GM12872 (cell line): ENCODE results near the gene MAML3.

ENCODE experiments used
- TF ChIP-seq, protein P1 (sequence below): IDR thresholded peaks from 3 replicates; pipeline ENCODE4 v1.5.1; 2011; ENCODE audit warnings: low read depth, mild to moderate bottlenecking, low read length, moderate library complexity; ENCODE audit not compliant: insufficient read depth

The MAML3 gene

GRCh38 chr4:139869810-139870209 is 284.2 kb downstream of the MAML3 start:
- TF ChIP-seq, protein P1, sequence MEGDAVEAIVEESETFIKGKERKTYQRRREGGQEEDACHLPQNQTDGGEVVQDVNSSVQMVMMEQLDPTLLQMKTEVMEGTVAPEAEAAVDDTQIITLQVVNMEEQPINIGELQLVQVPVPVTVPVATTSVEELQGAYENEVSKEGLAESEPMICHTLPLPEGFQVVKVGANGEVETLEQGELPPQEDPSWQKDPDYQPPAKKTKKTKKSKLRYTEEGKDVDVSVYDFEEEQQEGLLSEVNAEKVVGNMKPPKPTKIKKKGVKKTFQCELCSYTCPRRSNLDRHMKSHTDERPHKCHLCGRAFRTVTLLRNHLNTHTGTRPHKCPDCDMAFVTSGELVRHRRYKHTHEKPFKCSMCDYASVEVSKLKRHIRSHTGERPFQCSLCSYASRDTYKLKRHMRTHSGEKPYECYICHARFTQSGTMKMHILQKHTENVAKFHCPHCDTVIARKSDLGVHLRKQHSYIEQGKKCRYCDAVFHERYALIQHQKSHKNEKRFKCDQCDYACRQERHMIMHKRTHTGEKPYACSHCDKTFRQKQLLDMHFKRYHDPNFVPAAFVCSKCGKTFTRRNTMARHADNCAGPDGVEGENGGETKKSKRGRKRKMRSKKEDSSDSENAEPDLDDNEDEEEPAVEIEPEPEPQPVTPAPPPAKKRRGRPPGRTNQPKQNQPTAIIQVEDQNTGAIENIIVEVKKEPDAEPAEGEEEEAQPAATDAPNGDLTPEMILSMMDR, result no peak

GRCh38 chr4:139866276-139866962 is 287.6 kb downstream of the MAML3 start:
- TF ChIP-seq, protein P1, result no peak

DNA sequence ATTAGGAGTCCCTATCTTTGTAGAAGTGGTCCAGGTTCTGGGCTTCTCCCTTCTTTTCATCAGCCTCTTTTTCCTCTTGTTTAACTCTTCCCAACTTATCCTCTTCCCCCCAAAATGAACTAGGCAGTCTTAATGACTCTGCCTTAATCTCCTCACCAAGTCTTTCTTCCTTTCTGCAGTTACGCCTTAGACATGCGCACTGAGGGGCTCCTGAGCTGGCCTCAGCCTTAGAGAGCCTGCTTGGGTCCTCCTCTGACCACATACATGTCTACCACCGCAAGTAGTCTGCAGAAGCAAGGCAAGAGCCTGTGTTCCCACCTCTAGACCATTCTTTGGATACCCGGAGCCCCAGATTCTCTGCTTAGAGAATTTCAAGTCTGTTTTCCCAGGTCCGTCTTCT is 288.4 kb downstream of the MAML3 start:
- TF ChIP-seq, protein P1, result no peak

GRCh38 chr4:139863531-139863930 is 290.5 kb downstream of the MAML3 start:
- TF ChIP-seq, protein P1, result no peak

DNA sequence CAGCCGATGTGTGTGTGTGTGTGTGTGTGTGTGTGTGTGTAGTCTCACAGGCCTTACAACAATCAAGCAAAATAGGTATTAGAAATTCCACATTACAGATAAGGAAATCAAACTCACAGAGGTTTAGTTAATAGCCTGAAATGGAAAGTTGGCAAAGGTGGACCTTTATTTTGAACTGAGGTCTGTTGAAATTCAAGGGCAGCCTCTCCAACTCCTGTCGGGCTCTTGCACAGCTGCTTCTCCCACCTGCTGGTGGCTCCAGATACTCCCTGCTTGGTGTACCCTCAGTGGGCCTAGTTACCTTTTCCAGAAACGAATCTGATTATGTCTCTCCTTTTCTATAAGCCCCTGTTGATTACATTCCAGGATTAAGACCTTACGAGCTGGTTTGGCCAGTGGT is 292.5 kb downstream of the MAML3 start:
- TF ChIP-seq, protein P1, result no peak

- TF ChIP-seq, protein P1, result no peak
Measured at GRCh38 chr4:139860435-139861024, 293.5 kb downstream of the MAML3 start.

DNA sequence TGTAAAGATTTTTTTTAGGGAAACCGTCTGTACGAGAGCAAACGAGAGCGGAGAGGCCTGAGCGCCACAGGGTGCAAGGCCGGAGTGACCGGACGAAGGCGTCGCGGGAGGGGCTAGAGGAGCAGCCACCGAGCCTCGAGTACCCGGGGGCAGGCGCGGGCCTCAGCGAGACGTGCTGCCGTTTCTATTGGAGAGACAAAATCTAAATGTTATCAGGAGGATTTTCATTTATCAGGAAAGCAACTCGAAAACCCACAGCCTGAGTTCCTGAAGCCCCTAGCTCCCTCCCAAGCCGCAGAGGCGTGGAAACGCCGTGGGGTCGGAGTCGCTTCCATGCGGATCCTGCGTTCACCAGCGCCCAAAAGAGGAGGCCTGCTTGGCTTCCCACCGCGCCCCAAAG is 294.1 kb downstream of the MAML3 start:
- TF ChIP-seq, protein P1, result no peak
